Upper lobe of left lung (tissue), 6 donors: Measurements from ENCODE around the gene DNAJC5G. TPM values are rescaled to one million over a fixed set of nuclear protein-coding genes. Genes with fewer than 3 reads are reported as not detected.
"Not testable (repeated sequence)": the region's sequence is repeated elsewhere in the genome, so short reads cannot be mapped to it uniquely, and the experiment has no call there.

Experiments
- ATAC-seq, 2 donors: fragments of 200-7000 bp; cut with Tn5 transposase; one replicate each; pipeline ENCODE4 v1.9.1; 2022; ENCODE audit warnings: mild to moderate bottlenecking in 2 of 2, moderate library complexity in 2 of 2; ENCODE audit not compliant: low FRiP score in 2 of 2
- DNase-seq, 2 donors: peaks; one replicate each; pipeline ENCODE4 v3.0.0-alpha.2; 2019 to 2020
- H3K27ac ChIP-seq, 4 donors: fragments of 200-600 bp; sonication (generic); one replicate each; pipeline ENCODE4 v1.5.1; 2016 to 2019
- H3K27me3 ChIP-seq, 4 donors: fragments of 200-600 bp; sonication (generic); one replicate each; pipeline ENCODE4 v1.5.1; 2017 to 2019
- H3K36me3 ChIP-seq, 4 donors: fragments of 200-600 bp; sonication (generic); one replicate each; pipeline ENCODE4 v1.5.1; 2016 to 2019
- H3K4me1 ChIP-seq, 4 donors: fragments of 200-600 bp; sonication (generic); one replicate each; pipeline ENCODE4 v1.5.1; 2018 to 2019
- H3K4me3 ChIP-seq, 4 donors: fragments of 200-600 bp; sonication (generic); one replicate each; pipeline ENCODE4 v1.5.1; 2017 to 2019; ENCODE audit warnings: mild to moderate bottlenecking in 2 of 4, moderate library complexity in 1 of 4
- H3K9me3 ChIP-seq, 4 donors: fragments of 200-600 bp; sonication (generic); one replicate each; pipeline ENCODE4 v1.5.1; 2018 to 2019
- EP300 ChIP-seq, 4 donors: sonication (generic); formaldehyde crosslinking; IDR thresholded peaks; one replicate each; pipeline ENCODE4 v1.5.1; 2017; ENCODE audit warnings: antibody characterized with exemption in 4 of 4, control low read depth in 2 of 4
- POLR2A ChIP-seq, 4 donors: fragments of 450-650 bp; IDR thresholded peaks; one replicate each; pipeline ENCODE4 v1.5.1; 2016 to 2017; ENCODE audit warnings: antibody characterized with exemption in 4 of 4, mild to moderate bottlenecking in 2 of 4
- POLR2AphosphoS5 ChIP-seq, 2 donors: sonication (generic); formaldehyde crosslinking; IDR thresholded peaks; one replicate each; pipeline ENCODE4 v1.5.1; 2017; ENCODE audit warnings: antibody characterized with exemption in 2 of 2
- WGBS, 2 donors: methylation state at CpG; one replicate each; pipeline ENCODE4 v1.1.5; 2017 to 2018; 5-methylcytosine and 5-hydroxymethylcytosine counted together
- total RNA-seq, 6 donors: library from RNA; depleted of rRNA in 4 of 6; stranded (reverse); fragments of >200 nt in 4 of 6; gene quantifications; one replicate each; pipeline versions ENCODE4 v1.1.0 to v1.2.1, GENCODE V29; 2016 to 2021
- TF ChIP-seq, protein P1 (sequence below), 6 experiments: fragments of 450-650 bp in 4 of 6; fragments of 200-600 bp in 2 of 6; sonication (generic) in 2 of 6; IDR thresholded peaks; one replicate each; pipeline ENCODE4 v1.5.1; 2016 to 2019; ENCODE audit warnings: antibody characterized with exemption in 6 of 6
- donor health status: DM: no; HTN: no; CAD: no; lungs with moderate emphysema.
- donor health status: DM: no; HTN: yes; CAD: no; lungs with severe emphysema.

Gene DNAJC5G
- total RNA-seq, 6 donors from 2014 or later, result not detected

DNA sequence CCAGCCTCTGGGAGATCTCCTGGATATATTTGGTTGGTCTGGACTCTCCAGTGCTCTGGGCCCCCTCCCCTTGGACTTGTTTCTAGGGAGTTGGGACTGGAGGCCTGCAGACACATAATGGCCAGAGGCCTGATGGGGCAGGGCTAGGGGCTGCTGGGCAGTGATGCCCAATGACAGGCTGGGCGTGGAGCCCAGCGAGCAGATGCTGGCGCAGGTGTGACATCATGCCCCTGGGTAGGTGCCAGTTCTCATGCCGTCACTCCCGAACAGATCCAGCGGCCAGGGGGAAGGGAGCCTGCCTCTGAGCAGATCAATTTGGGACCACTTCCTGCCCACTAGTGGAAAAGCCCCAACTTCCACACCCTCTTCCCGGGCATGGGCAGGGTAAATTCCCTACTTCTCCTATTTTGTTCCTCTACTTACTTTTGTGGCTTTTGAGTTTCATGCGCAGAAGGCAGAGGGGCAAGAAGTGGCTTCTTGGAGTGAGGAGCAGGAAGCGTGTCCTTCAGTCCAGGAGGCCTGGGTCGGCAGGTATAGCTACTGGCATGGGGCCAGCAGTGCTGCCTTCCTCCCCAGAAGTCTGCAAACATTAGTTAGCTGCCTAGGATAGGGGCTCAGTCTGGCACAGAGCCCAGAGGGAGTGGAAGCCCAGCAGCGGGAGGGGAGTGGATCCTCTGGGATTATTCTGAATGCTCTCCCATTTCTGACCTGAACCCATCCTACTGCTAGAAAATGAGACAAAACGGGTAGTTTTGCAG is 41.6 kb downstream of the DNAJC5G start:
- no peaks in the 10 kb centered on the region for H3K27me3 ChIP-seq
- ATAC-seq (no peak), DNase-seq (no peak)
- H3K4me3 ChIP-seq, result no peak overlapping the region
- WGBS, 2 donors, result 64 to 72% methylated on average over 11 to 12 of the region's 12 CpGs
- TF ChIP-seq, protein P1, sequence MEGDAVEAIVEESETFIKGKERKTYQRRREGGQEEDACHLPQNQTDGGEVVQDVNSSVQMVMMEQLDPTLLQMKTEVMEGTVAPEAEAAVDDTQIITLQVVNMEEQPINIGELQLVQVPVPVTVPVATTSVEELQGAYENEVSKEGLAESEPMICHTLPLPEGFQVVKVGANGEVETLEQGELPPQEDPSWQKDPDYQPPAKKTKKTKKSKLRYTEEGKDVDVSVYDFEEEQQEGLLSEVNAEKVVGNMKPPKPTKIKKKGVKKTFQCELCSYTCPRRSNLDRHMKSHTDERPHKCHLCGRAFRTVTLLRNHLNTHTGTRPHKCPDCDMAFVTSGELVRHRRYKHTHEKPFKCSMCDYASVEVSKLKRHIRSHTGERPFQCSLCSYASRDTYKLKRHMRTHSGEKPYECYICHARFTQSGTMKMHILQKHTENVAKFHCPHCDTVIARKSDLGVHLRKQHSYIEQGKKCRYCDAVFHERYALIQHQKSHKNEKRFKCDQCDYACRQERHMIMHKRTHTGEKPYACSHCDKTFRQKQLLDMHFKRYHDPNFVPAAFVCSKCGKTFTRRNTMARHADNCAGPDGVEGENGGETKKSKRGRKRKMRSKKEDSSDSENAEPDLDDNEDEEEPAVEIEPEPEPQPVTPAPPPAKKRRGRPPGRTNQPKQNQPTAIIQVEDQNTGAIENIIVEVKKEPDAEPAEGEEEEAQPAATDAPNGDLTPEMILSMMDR (IDR thresholded peaks at IDR 0.05), result no peak
- H3K9me3 ChIP-seq, result no peaks in the 10 kb centered on the region
- H3K27ac ChIP-seq, result no peak overlapping the region
- H3K36me3 ChIP-seq, result peaks cover 0 to 23% (median 1%) of the 10 kb centered on the region in 4 donors
- peaks cover 7 to 11% (median 10%) of the 10 kb centered on the region in 4 donors for H3K4me1 ChIP-seq

DNA sequence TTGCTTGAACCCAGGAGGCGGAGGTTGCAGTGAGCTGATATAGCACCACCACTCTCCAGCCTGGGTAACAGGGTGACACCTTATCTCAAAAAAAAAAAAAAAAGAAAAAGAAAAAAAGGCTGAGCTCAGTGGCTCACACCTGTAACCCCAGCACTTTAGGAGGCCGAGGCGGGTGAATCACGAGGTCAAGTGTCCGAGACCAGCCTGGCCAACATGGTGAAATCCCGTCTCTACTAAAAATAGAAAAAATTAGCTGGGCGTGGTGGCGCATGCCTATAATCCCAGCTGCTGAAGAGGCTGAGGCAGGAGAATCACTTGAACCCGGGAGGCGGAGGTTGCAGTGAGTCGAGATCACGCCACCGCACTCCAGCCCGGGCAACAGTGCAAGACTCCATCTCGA is 44.6 kb downstream of the DNAJC5G start:
- WGBS, 2 donors, result 96% methylated on average over 15 of the region's 15 CpGs
- not testable (repeated sequence) for H3K9me3 ChIP-seq, H3K27me3 ChIP-seq, H3K27ac ChIP-seq, H3K4me3 ChIP-seq, ATAC-seq, DNase-seq
- H3K36me3 ChIP-seq, result peaks cover 0 to 19% (median 0%) of the 10 kb centered on the region in 4 donors
- peaks cover 17 to 27% (median 23%) of the 10 kb centered on the region in 4 donors for H3K4me1 ChIP-seq

DNA sequence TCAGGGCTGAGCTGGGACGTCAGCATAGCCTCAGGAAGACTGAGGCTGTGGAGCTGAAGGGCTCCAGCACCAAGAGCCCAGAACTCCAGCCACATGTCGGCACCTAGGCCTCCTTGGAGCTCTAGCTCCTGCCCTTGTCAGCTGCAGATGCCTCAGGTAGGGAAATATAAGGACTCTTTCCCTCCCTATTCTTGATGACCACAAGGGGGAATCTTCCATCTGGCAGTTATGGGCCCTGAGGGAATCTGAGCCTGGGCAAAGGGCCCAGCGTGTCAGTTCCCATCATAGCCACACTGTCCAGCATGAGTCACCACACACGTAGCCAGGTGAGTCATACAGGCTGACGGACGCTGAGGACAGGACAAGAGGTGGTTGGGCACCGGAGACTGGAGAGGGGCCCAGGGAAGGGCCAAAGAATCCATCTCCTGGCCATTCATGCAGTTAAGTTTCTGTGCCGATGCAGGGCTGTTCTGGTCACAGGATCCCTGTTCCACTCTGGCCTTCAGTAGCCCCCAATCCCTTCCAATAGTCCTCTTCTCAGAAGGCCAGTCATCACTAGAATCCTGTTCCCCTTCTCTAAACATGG is 45.8 kb downstream of the DNAJC5G start:
- Histone ChIP-seq H3K4me1 (peaks cover 17 to 27% (median 23%) of the 10 kb centered on the region in 4 donors), H3K27ac (peak overlapping the region in 1 of 4 donors; percentile 28), H3K27me3 (no peaks in the 10 kb centered on the region), H3K9me3 (no peaks in the 10 kb centered on the region), H3K4me3 (no peak overlapping the region), H3K36me3 (peaks cover 0 to 10% (median 1%) of the 10 kb centered on the region in 4 donors)
- ATAC-seq (peak; percentile 39 to 64), DNase-seq (peak in 1 of 2 donors; percentile 88)
- TF ChIP-seq, protein P1 (IDR thresholded peaks at IDR 0.05), result peak in 3 of 6 experiments; percentile 7 to 46 (median 34)
- TF ChIP-seq EP300 (IDR thresholded peaks at IDR 0.05) (peak in 1 of 4 donors; percentile 80), POLR2AphosphoS5 (IDR thresholded peaks at IDR 0.05) (peak; percentile 54 to 62), POLR2A (IDR thresholded peaks at IDR 0.05) (no peak)
- 69 to 75% methylated on average over 4 to 8 of the region's 8 CpGs for WGBS, 2 donors

DNA sequence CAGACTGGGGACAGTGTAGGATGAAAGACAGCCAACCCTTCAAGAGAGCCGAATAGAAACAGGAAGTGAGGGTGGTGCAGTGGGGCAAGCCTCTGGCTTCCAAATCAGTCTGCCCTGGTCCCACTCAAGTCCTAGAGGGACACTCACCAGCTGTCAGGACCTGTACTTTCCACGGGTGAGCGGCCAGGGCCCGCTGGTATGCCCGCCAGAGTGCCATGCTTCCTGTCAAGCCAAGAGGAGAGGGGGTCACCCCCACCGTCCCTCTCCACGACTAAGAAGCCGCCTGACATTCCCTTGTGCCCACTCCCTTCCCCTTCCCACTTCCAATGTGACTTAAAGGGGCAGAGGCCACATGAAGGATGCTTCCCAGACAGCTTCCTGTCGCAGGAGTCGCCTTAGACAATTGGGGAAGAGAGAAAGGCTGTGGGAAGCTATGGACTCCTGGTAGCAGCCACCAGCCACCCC is 47.1 kb downstream of the DNAJC5G start:
- H3K27me3 ChIP-seq, result no peaks in the 10 kb centered on the region
- peak overlapping the region; percentile 92 to 97 (median 95) for H3K27ac ChIP-seq
- peak overlapping the region; percentile 27 to 93 (median 66) for H3K4me3 ChIP-seq
- peaks cover 17 to 27% (median 23%) of the 10 kb centered on the region in 4 donors for H3K4me1 ChIP-seq
- TF ChIP-seq EP300 (IDR thresholded peaks at IDR 0.05) (no peak), POLR2AphosphoS5 (IDR thresholded peaks at IDR 0.05) (no peak), POLR2A (IDR thresholded peaks at IDR 0.05) (no peak)
- TF ChIP-seq, protein P1 (IDR thresholded peaks at IDR 0.05), result no peak
- peaks cover 8 to 15% (median 10%) of the 10 kb centered on the region in 4 donors for H3K36me3 ChIP-seq
- peak; percentile 40 to 54 for ATAC-seq
- peak; percentile 45 to 70 for DNase-seq
- WGBS, 2 donors, result 0 to 3% methylated on average over 7 to 10 of the region's 10 CpGs
- no peaks in the 10 kb centered on the region for H3K9me3 ChIP-seq

DNA sequence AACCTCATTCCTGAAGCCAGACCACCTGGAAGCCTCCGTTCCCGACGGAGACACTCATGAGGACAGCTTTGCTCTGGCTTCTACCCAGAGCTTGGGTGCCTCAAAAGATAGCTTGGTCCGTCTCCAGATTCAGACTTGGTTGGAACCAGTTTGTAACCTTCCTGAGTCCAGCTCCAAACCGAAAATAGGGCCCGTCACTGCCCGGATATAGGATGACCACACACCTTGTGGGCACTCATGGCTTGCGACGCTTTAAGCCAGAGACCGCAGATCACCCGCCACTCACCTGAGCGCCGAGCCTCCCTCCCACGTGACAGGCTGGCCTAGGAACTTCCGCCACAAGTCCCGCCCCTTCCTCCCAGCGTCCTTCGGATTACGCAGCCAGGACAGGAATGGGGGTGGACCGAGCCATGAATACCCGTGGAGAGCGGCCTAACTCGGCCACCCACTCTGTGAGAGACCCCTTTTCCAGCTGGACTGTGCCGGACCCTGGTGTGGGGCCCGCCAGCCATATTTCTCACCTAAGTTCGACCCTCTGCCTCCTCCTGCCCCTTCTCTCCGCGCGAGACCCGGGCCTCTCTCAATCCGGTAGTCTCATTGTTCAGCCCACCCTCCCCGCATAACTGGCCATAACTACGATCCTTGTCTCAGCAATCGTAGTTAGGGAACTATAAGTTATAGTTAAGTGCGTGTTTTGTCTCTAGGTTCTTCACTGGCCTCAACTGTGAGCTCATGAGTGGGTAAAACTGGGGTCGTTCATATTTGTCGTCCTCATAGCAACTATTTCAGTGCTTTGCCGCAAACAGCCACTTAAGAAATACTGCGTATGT is 47.7 kb downstream of the DNAJC5G start, which contains the start of gene MPV17:
TSS of gene MPV17 (minus strand) at position 332 of the 830 bp plus-strand sequence. CDS start 580 bp downstream, outside the sequence.
- TF ChIP-seq POLR2A (IDR thresholded peaks at IDR 0.05), result peak; percentile 55 to 95 (median 88)
- TF ChIP-seq, protein P1 (IDR thresholded peaks at IDR 0.05), result no peak
- TF ChIP-seq POLR2AphosphoS5 (IDR thresholded peaks at IDR 0.05), result peak; percentile 90 to 94
- no peak for TF ChIP-seq EP300 (IDR thresholded peaks at IDR 0.05)
- H3K27ac ChIP-seq, result peak within 1 kb of the TSS; percentile 92 to 97 (median 95)
- peaks cover 17 to 27% (median 23%) of the 10 kb centered on the region in 4 donors for H3K4me1 ChIP-seq
- DNase-seq (peak; percentile 89 to 95), ATAC-seq (peak; percentile 96 to 98)
- peaks cover 8 to 22% (median 14%) of the 10 kb centered on the region in 4 donors for H3K36me3 ChIP-seq
- no peaks in the 10 kb centered on the region for H3K27me3 ChIP-seq
- H3K9me3 ChIP-seq, result no peaks in the 10 kb centered on the region
- WGBS, 2 donors, result 0 to 1% methylated on average over 15 to 32 of the region's 39 CpGs
- H3K4me3 ChIP-seq, result peak within 1 kb of the TSS; percentile 27 to 93 (median 66)
